CD14-positive monocyte (primary cell): ENCODE measurements around the gene CEP44. TPM values are rescaled to one million over a fixed set of nuclear protein-coding genes. Genes with fewer than 3 reads are reported as not detected.

Source experiments
- DNase-seq, 3 donors: peaks; one replicate each; pipeline ENCODE4 v3.0.0-alpha.2; 2011 to 2022
- H2AFZ ChIP-seq: 2 replicates; pipeline ENCODE4 v1.6.0; 2012; ENCODE audit warnings: mild to moderate bottlenecking, low read depth, low read length, inconsistent platforms; ENCODE audit not compliant: insufficient read depth, poor library complexity, severe bottlenecking
- H3K27ac ChIP-seq, 2 donors: 1 replicate in 1 of 2; 2 replicates in 1 of 2; pipeline ENCODE4 v1.5.1; 2012 to 2013; ENCODE audit warnings: low read length in 2 of 2, control low read depth in 1 of 2, inconsistent platforms in 1 of 2, low read depth in 1 of 2, mild to moderate bottlenecking in 1 of 2
- H3K27me3 ChIP-seq, 2 donors: one replicate each; pipeline versions ENCODE4 v1.6.0 to v1.6.1; 2011 to 2013; ENCODE audit warnings: low read length in 2 of 2; ENCODE audit not compliant: control insufficient read depth in 2 of 2, insufficient read depth in 2 of 2
- H3K36me3 ChIP-seq, 2 donors: replicated peaks in 1 of 2; 1 replicate in 1 of 2; 2 replicates in 1 of 2; pipeline versions ENCODE4 v1.5.1 to v1.6.1; 2012 to 2013; ENCODE audit warnings: low read length in 2 of 2, control low read depth in 1 of 2, inconsistent platforms in 1 of 2, mild to moderate bottlenecking in 1 of 2; ENCODE audit not compliant: insufficient read depth in 2 of 2, control insufficient read depth in 1 of 2
- H3K4me1 ChIP-seq, 2 donors: 1 replicate in 1 of 2; 2 replicates in 1 of 2; pipeline versions ENCODE4 v1.5.1 to v1.6.1; 2012 to 2013; ENCODE audit warnings: low read length in 2 of 2, control low read depth in 1 of 2, inconsistent platforms in 1 of 2, mild to moderate bottlenecking in 1 of 2, moderate library complexity in 1 of 2; ENCODE audit not compliant: insufficient read depth in 2 of 2, control insufficient read depth in 1 of 2
- H3K4me2 ChIP-seq: replicated peaks from 2 replicates; pipeline ENCODE3; 2012; ENCODE audit warnings: low read length, moderate library complexity, mild to moderate bottlenecking; ENCODE audit not compliant: poor library complexity, severe bottlenecking; ENCODE audit errors: extremely low read depth
- H3K4me3 ChIP-seq, 3 experiments: fragments of 200-600 bp in 1 of 3; sonication (generic) in 1 of 3; replicated peaks in 1 of 3; 1 replicate in 2 of 3; 2 replicates in 1 of 3; pipeline ENCODE4 v1.5.1; 2011 to 2013; ENCODE audit warnings: low read length in 3 of 3, mild to moderate bottlenecking in 3 of 3, control low read depth in 2 of 3, low read depth in 2 of 3, inconsistent platforms in 1 of 3, moderate library complexity in 1 of 3
- H3K79me2 ChIP-seq: 2 replicates; pipeline ENCODE4 v1.6.0; 2012; ENCODE audit warnings: mild to moderate bottlenecking, control low read depth, inconsistent platforms, low read length, moderate library complexity; ENCODE audit not compliant: insufficient read depth
- H3K9ac ChIP-seq: 2 replicates; pipeline ENCODE4 v1.6.0; 2017; ENCODE audit warnings: low read length, mild to moderate bottlenecking; ENCODE audit not compliant: insufficient read depth, poor library complexity, severe bottlenecking
- H3K9me3 ChIP-seq, 2 donors: replicated peaks in 1 of 2; 1 replicate in 1 of 2; 2 replicates in 1 of 2; pipeline versions ENCODE4 v1.5.1 to v1.6.1; 2012 to 2013; ENCODE audit warnings: low read length in 2 of 2, control low read depth in 1 of 2; ENCODE audit not compliant: control insufficient read depth in 1 of 2, insufficient read depth in 1 of 2
- H4K20me1 ChIP-seq: 2 replicates; pipeline ENCODE4 v1.6.0; 2012; ENCODE audit warnings: mild to moderate bottlenecking, low read length, control low read depth, moderate library complexity; ENCODE audit not compliant: insufficient read depth
- H3K27ac Mint-ChIP-seq, 7 donors: one replicate each; pipeline ENCODE4 v1.8.0; 2020; ENCODE audit warnings: mild to moderate bottlenecking in 7 of 7, mixed read lengths in 7 of 7, moderate library complexity in 6 of 7, inconsistent platforms in 2 of 7
- H3K27me3 Mint-ChIP-seq, 3 donors: one replicate each; pipeline ENCODE4 v1.8.0; 2021 to 2022; ENCODE audit warnings: low read depth in 3 of 3, mild to moderate bottlenecking in 3 of 3, mixed read lengths in 3 of 3, moderate library complexity in 3 of 3, inconsistent platforms in 1 of 3
- H3K36me3 Mint-ChIP-seq, 2 donors: one replicate each; pipeline ENCODE4 v1.8.0; 2020; ENCODE audit warnings: mixed read lengths in 2 of 2, inconsistent platforms in 1 of 2, mild to moderate bottlenecking in 1 of 2
- H3K4me1 Mint-ChIP-seq: one replicate; pipeline ENCODE4 v1.8.0; 2020; ENCODE audit warnings: mild to moderate bottlenecking, mixed read lengths
- H3K4me3 Mint-ChIP-seq, 2 donors: one replicate each; pipeline ENCODE4 v1.8.0; 2020; ENCODE audit warnings: mild to moderate bottlenecking in 2 of 2, mixed read lengths in 2 of 2, moderate library complexity in 1 of 2
- H3K9me3 Mint-ChIP-seq, 7 donors: one replicate each; pipeline ENCODE4 v1.8.0; 2020 to 2022; ENCODE audit warnings: mixed read lengths in 7 of 7, mild to moderate bottlenecking in 6 of 7, moderate library complexity in 6 of 7, inconsistent platforms in 2 of 7
- CTCF ChIP-seq: fragments of 200-600 bp; IDR thresholded peaks from one replicate; pipeline ENCODE4 v1.8.0; 2022; ENCODE audit warnings: antibody characterized with exemption, mild to moderate bottlenecking
- WGBS: methylation state at CpG from one replicate; pipeline ENCODE4 v1.1.5; 2013; ENCODE audit warnings: missing lambda C conversion rate; ENCODE audit not compliant: insufficient coverage; 5-methylcytosine and 5-hydroxymethylcytosine counted together
- intact Hi-C, 2 donors: fragments of 100-400 bp; cut with micrococcal nuclease; formaldehyde crosslinking; loops; one replicate each; pipeline versions ENCODE4 v1.15.0 to v1.15.1; 2023
- polyA plus RNA-seq, 3 donors: library from polyadenylated mRNA; depleted of rRNA in 1 of 3; unstranded in 2 of 3; stranded (reverse) in 1 of 3; fragments of 300-500 nt in 2 of 3; fragments of >200 nt in 1 of 3; fragmentation: Illumina TruSeq in 2 of 3; gene quantifications; 1 replicate in 2 of 3; 2 replicates in 1 of 3; pipeline ENCODE4 v1.2.3, GENCODE V29; 2012 to 2021

Gene CEP44
- polyA plus RNA-seq, 3 donors: 1.9 to 3.3 (median 2.2) TPM

GRCh38 chr4:174320494-174321199, 36.9 kb downstream of the CEP44 start:
- no peak for TF ChIP-seq CTCF
- Mint-ChIP-seq H3K27me3 (peaks cover 0 to 2% (median 0%) of the 10 kb centered on the region in 3 donors), H3K36me3 (peaks cover 17 to 18% of the 10 kb centered on the region in 2 donors), H3K27ac (no peak overlapping the region), H3K4me3 (no peak overlapping the region), H3K4me1 (no peaks in the 10 kb centered on the region), H3K9me3 (no peaks in the 10 kb centered on the region)
- Histone ChIP-seq H3K27ac (no peak overlapping the region), H3K4me3 (no peak overlapping the region), H3K4me1 (no peaks in the 10 kb centered on the region), H4K20me1 (no peaks in the 10 kb centered on the region), H3K36me3 (peaks cover 9 to 21% of the 10 kb centered on the region in 2 donors), H3K9ac (no peak overlapping the region), H3K27me3 (no peaks in the 10 kb centered on the region), H3K9me3 (no peaks in the 10 kb centered on the region), H3K4me2 (no peak overlapping the region), H2AFZ (no peak overlapping the region), H3K79me2 (no peaks in the 10 kb centered on the region)
- DNase-seq: no peak
- WGBS: 67% methylated on average over 1 of the region's 5 CpGs
- intact Hi-C loops: no loop called here

GRCh38 chr4:174324236-174324635, 40.5 kb downstream of the CEP44 start:
- WGBS: no CpG with 5 or more reads among the region's 1 CpG
- no peak for TF ChIP-seq CTCF
- Histone ChIP-seq H3K9ac (no peak overlapping the region), H3K9me3 (no peaks in the 10 kb centered on the region), H3K36me3 (peaks cover 0 to 2% of the 10 kb centered on the region in 2 donors), H4K20me1 (no peaks in the 10 kb centered on the region), H2AFZ (no peak overlapping the region), H3K27ac (no peak overlapping the region), H3K4me1 (no peaks in the 10 kb centered on the region), H3K27me3 (no peaks in the 10 kb centered on the region), H3K4me3 (no peak overlapping the region), H3K4me2 (no peak overlapping the region), H3K79me2 (no peaks in the 10 kb centered on the region)
- Mint-ChIP-seq H3K27me3 (peaks cover 0 to 2% (median 0%) of the 10 kb centered on the region in 3 donors), H3K36me3 (peaks cover 4 to 5% of the 10 kb centered on the region in 2 donors), H3K27ac (no peak overlapping the region), H3K4me1 (no peaks in the 10 kb centered on the region), H3K4me3 (no peak overlapping the region), H3K9me3 (no peaks in the 10 kb centered on the region)
- intact Hi-C loops: no loop called here
- no peak for DNase-seq
